ENCODE results near the gene PAN2.
"Not testable (repeated sequence)": the region's sequence is repeated elsewhere in the genome, so short reads cannot be mapped to it uniquely, and the experiment has no call there.

The PAN2 gene

DNA sequence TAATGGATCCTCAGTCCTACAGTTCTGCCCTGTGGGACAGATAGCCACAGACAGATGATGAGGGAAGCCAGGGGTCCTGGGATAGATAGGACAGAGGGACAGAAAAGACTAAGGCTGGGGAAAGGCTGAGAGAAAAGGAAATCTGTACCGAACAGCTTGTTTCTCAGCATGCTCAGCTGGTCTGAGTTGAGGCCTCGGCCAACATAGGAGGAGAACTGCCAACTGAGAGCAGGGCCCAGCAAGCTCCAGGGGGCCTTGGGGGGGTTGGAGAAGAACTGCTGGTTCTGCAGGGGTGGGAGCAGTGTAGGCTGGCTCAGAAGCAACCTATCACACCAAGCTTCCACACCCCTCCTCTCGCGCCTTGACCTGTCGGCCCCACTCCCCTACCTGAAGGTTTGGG lies 15.0 kb upstream of the PAN2 start:
- H3K4me3 ChIP-seq (ENCODE audit: low read depth, low read length) = no peak overlapping the region
- TF ChIP-seq, protein P1, sequence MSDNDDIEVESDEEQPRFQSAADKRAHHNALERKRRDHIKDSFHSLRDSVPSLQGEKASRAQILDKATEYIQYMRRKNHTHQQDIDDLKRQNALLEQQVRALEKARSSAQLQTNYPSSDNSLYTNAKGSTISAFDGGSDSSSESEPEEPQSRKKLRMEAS (IDR thresholded peaks at IDR 0.05; ENCODE audit: low read depth, low read length) = no peak
- TF ChIP-seq, protein P2, sequence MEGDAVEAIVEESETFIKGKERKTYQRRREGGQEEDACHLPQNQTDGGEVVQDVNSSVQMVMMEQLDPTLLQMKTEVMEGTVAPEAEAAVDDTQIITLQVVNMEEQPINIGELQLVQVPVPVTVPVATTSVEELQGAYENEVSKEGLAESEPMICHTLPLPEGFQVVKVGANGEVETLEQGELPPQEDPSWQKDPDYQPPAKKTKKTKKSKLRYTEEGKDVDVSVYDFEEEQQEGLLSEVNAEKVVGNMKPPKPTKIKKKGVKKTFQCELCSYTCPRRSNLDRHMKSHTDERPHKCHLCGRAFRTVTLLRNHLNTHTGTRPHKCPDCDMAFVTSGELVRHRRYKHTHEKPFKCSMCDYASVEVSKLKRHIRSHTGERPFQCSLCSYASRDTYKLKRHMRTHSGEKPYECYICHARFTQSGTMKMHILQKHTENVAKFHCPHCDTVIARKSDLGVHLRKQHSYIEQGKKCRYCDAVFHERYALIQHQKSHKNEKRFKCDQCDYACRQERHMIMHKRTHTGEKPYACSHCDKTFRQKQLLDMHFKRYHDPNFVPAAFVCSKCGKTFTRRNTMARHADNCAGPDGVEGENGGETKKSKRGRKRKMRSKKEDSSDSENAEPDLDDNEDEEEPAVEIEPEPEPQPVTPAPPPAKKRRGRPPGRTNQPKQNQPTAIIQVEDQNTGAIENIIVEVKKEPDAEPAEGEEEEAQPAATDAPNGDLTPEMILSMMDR (IDR thresholded peaks at IDR 0.05; ENCODE audit: low read depth, low read length) = no peak
- TF ChIP-seq POLR2A (IDR thresholded peaks at IDR 0.05; ENCODE audit: extremely low read depth, insufficient read length) (no peak), MYC (IDR thresholded peaks at IDR 0.05; ENCODE audit: low read depth, low read length) (no peak)
- no peak for DNase-seq (ENCODE audit: low read depth)

DNA sequence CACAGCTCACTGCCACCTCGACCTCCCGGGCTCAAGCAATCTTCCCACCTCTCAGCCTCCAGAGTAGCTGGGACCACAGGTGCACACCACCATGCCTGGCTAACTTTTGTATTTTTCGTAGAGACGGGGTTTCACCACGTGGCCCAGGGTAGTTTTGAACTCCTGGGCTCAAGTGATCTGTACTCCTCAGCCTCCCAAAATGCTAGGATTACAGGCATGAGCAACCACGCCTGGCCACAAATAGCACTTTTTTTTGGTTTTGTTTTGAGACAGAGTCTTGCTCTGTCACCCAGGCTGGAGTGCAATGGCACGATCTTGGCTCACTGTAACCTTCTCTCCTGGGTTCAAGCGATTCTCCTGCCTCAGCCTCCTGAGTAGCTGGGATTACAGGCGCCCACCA lies 13.5 kb upstream of the PAN2 start:
- not testable (repeated sequence) for H3K4me3 ChIP-seq (ENCODE audit: low read depth, low read length); DNase-seq (ENCODE audit: low read depth)

DNA sequence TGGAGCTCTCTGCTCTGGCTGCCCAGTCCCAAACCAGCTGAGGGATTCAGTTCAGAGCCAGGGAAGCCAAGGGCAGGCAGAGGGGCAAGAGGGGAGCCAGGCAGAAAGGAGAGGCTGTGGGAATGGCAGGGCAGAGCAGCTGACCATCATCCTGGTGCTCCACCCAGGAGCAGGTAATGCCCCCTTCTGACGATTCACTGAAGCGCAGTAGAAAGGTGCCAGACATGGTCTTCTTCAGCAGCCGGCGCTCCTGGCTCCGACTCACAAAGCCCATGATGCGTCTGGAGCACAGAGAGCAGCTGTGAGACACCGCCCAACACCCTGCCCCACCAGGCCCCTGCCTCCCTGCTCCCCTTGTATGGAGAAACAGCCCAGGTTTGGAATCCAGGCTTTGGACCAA lies 12.9 kb upstream of the PAN2 start:
- no peak overlapping the region for H3K4me3 ChIP-seq (ENCODE audit: low read depth, low read length)
- TF ChIP-seq, protein P2 (IDR thresholded peaks at IDR 0.05; ENCODE audit: low read depth, low read length) = peak; percentile 32
- no peak for TF ChIP-seq POLR2A (IDR thresholded peaks at IDR 0.05; ENCODE audit: extremely low read depth, insufficient read length)
- DNase-seq (ENCODE audit: low read depth) = peak; percentile 39

DNA sequence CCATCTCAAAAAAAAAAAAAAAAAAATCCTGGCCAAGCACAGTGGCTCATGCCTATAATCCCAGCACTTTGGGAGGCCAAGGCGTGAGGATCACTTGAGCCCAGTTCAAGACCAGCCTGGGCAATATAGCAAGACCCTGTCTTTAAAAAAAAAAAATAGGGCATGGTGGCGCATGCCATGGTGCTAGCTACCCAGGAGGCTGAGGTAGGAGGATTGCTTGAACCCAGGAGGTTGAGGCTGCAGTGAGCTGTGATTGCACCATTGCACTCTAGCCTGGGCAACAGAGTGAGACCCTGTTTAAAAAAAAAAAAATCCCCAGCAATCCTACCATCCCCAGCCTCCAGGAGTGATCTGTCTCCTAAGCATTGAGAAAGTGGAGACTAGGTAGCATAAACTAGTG lies 8.5 kb upstream of the PAN2 start:
- H3K4me3 ChIP-seq (ENCODE audit: low read depth, low read length); DNase-seq (ENCODE audit: low read depth): not testable (repeated sequence)

DNA sequence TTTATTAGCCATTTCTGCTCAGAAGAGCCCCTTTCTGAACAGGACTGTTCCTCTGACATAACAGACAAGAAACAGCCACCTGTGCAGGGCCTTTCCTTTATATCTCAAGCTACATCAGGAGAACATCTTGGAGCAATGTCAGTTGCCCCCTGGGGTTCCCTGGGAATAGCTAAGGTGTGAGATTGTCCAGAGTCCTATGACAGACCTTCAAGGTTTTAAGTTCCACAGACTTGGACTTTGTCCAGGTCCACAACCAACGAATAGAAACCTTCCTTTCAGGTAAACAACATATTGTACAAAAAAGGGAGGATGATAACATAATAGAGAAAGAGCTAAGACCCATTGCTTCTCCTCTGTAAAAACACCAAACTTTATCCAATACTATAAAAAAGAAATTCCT lies 7.8 kb upstream of the PAN2 start:
- no peak overlapping the region for H3K4me3 ChIP-seq (ENCODE audit: low read depth, low read length)
- TF ChIP-seq, protein P2 (IDR thresholded peaks at IDR 0.05; ENCODE audit: low read depth, low read length) = no peak
- TF ChIP-seq, protein P1 (IDR thresholded peaks at IDR 0.05; ENCODE audit: low read depth, low read length) = no peak
- no peak for TF ChIP-seq MYC (IDR thresholded peaks at IDR 0.05; ENCODE audit: low read depth, low read length)
- no peak for TF ChIP-seq POLR2A (IDR thresholded peaks at IDR 0.05; ENCODE audit: extremely low read depth, insufficient read length)
- no peak for DNase-seq (ENCODE audit: low read depth)

DNA sequence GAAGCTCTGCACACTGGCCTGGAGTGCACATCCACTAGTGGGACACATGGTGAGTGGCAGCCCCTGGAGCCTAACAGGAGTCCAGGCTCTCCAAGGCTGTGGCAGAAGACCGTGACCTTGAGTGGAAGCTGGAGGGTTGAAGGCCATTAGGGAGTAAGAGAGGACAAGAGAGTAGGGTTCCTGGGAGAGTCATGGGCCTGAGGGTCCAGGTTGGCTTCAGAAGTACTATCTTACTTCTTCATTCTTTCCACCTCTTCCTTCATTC lies 5.3 kb upstream of the PAN2 start:
- TF ChIP-seq, protein P1 (IDR thresholded peaks at IDR 0.05; ENCODE audit: low read depth, low read length) = no peak
- no peak for TF ChIP-seq MYC (IDR thresholded peaks at IDR 0.05; ENCODE audit: low read depth, low read length)
- TF ChIP-seq POLR2A (IDR thresholded peaks at IDR 0.05; ENCODE audit: extremely low read depth, insufficient read length) = no peak
- TF ChIP-seq, protein P2 (IDR thresholded peaks at IDR 0.05; ENCODE audit: low read depth, low read length) = no peak
- no peak for DNase-seq (ENCODE audit: low read depth)
- no peak overlapping the region for H3K4me3 ChIP-seq (ENCODE audit: low read depth, low read length)

DNA sequence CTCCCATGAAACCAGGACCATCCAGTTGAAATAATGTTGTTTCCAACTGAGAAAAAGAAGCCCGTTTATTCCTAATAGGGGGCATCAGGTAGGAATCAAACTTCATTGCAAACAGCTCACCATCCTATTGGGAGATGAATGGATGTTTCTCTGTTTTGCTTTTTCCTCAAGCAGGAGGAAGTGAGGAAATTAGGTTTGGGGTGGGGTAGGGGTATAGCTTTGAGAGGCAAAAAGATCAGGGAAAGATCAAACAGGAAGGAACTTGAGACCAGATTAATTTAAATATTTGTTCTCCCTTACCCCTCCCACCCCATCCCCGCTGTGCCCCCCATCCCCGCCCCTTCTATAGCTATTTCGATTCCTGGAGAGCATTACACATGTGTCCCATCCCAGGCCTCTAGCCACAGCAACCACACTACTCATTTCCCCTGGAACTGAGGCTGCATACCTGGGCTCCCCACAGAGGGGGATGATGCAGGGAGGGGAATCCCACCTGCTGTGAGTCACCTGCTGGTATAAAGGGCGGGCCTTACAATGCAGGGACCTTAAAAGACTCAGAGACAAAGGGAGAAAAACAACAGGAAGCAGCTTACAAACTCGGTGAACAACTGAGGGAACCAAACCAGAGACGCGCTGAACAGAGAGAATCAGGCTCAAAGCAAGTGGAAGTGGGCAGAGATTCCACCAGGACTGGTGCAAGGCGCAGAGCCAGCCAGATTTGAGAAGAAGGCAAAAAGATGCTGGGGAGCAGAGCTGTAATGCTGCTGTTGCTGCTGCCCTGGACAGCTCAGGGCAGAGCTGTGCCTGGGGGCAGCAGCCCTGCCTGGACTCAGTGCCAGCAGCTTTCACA lies 4.7 kb upstream of the PAN2 start, which contains the start of gene IL23A:
Gene IL23A, plus strand, starts transcription at position 577 of the 850 bp plus-strand sequence. Its CDS starts 161 bp downstream, at position 738.
- no peak for DNase-seq (ENCODE audit: low read depth)
- no peak within 1 kb of the TSS for H3K4me3 ChIP-seq (ENCODE audit: low read depth, low read length)
- no peak for TF ChIP-seq POLR2A (IDR thresholded peaks at IDR 0.05; ENCODE audit: extremely low read depth, insufficient read length)
- no peak for TF ChIP-seq MYC (IDR thresholded peaks at IDR 0.05; ENCODE audit: low read depth, low read length)
- TF ChIP-seq, protein P1 (IDR thresholded peaks at IDR 0.05; ENCODE audit: low read depth, low read length) = no peak
- TF ChIP-seq, protein P2 (IDR thresholded peaks at IDR 0.05; ENCODE audit: low read depth, low read length) = no peak
